Fibroblast of pulmonary artery (primary cell): ENCODE data around the gene ADAMTS8.

Experiments
- DNase-seq: peaks from one replicate; pipeline ENCODE4 v3.0.0-alpha.2; 2010; ENCODE audit warnings: low read depth
- H3K4me3 ChIP-seq: replicated peaks from 2 replicates; pipeline ENCODE4 v1.5.1; 2011; ENCODE audit warnings: low read depth, mild to moderate bottlenecking, control low read depth, low read length, moderate library complexity
- TF ChIP-seq, protein P1 (sequence below): IDR thresholded peaks from 2 replicates; pipeline ENCODE4 v1.5.1; 2011; ENCODE audit warnings: mild to moderate bottlenecking, control low read depth, low read length, inconsistent platforms; ENCODE audit errors: missing control alignments

ADAMTS8 gene

DNA sequence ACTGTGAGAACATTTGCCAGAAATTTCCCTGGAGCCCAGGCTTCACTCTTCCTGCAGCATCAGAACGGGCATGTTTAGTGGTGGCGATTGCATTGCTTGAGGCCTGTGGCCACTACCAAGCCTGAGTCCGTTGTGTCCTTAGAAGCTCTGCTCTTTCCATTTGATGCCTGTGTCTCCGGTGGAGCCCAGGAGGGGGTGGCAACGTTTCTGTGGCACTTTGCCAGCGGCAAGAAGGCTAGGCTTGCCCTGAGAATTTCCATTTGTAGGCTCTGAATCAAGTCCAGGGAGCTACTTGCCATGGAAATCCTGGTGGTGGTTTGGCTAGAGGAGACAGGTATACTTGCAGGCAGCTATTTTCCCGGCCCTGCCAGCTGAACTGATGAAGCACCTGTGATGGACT lies 47.1 kb downstream of the ADAMTS8 start:
- TF ChIP-seq, protein P1, sequence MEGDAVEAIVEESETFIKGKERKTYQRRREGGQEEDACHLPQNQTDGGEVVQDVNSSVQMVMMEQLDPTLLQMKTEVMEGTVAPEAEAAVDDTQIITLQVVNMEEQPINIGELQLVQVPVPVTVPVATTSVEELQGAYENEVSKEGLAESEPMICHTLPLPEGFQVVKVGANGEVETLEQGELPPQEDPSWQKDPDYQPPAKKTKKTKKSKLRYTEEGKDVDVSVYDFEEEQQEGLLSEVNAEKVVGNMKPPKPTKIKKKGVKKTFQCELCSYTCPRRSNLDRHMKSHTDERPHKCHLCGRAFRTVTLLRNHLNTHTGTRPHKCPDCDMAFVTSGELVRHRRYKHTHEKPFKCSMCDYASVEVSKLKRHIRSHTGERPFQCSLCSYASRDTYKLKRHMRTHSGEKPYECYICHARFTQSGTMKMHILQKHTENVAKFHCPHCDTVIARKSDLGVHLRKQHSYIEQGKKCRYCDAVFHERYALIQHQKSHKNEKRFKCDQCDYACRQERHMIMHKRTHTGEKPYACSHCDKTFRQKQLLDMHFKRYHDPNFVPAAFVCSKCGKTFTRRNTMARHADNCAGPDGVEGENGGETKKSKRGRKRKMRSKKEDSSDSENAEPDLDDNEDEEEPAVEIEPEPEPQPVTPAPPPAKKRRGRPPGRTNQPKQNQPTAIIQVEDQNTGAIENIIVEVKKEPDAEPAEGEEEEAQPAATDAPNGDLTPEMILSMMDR: no peak
- H3K4me3 ChIP-seq: no peak overlapping the region
- DNase-seq: no peak

DNA sequence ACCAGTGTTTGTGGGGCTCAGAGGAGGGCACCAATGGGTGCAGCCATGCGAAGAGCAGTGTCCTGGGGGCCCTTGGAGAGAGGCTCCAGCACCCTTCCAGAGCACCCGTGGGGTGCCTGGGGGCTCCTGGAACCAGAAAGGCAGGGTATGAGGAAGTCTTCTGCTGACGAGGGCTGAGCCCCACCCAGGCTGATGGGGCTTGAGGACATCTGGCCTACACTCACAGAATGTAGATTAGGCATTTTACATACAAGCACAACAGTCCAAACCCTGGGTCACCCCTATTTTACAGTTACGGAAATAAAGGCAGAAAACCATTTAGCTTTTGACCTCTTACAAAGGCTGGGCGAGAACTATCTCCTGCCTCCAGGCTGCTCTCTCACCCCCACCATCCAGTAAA lies 47.6 kb downstream of the ADAMTS8 start:
- DNase-seq: no peak
- H3K4me3 ChIP-seq: no peak overlapping the region
- TF ChIP-seq, protein P1: no peak

DNA sequence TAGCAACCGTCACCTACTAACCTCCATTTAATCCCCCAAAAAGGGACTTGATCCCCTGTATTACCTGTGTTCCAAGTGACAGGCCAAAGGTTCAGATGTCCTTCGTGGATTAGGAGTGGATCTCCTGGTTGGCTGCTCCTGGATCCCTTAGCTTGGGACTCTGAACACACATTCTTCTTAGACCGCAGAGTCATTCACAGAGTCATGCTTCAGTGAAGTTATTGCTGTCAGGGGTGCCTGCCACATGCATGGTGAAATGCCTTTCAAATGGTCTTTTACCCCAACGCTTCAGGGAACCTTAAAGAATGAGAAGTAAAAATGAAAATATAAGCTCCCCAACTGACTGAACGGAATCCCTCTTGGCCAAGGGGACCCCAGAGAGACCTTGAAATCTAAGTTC lies 49.1 kb downstream of the ADAMTS8 start:
- H3K4me3 ChIP-seq: no peak overlapping the region
- TF ChIP-seq, protein P1: no peak
- DNase-seq: no peak

DNA sequence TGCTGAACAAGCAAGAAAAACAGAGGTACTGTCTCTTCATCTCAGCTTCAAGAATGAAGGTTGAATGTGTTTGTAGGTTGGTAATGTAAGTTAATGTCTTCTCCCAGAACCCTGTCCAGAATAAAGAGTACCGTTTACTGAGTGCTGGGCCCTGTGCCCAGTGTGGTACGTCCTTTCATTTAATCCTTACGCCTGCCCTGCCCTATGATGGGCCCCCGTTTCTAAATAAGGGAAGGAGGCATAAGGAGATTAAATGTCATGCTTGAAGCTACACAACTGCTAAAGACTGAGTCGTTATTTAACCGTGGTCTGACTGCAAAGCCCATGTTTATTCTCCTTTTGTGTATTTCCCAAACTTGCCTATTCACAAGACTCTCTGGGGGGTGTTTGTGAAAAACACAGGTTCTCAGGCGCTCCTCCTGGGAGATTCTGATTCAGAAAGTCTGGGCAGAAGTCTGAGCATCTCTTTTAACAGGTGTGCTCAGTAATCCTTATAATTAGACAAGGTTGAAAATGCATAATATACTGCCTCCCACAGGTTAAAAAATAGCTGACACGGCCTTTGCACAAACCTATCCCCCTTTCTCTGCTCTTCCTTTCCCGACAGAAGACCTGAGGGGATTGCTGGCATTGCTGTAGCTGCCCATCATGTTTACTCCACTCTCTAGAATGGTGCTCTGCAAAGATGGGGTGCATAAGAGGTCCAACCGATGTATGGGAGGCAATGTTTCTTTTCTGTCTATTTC lies 57.4 kb downstream of the ADAMTS8 start:
- TF ChIP-seq, protein P1: no peak
- H3K4me3 ChIP-seq: no peak overlapping the region
- DNase-seq: no peak

DNA sequence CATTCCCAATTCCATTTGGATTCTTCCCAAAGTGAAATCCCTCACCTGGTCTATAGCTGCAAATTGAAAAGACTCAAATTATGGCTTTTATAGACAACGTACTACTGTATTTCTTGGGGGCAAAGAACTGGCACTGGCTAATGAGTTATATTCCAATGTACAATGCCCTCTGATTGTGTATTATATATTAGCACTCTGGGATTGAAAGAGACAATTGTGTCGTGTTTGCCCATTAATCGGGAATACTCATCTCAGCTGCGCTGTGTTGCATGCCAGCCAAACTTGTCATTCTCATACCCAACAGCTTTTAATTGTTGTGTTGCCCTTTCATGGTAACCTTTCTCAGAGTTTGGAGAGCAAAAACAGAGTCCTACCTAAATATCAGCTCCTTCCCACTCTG lies 58.7 kb downstream of the ADAMTS8 start:
- TF ChIP-seq, protein P1: no peak
- no peak for DNase-seq

DNA sequence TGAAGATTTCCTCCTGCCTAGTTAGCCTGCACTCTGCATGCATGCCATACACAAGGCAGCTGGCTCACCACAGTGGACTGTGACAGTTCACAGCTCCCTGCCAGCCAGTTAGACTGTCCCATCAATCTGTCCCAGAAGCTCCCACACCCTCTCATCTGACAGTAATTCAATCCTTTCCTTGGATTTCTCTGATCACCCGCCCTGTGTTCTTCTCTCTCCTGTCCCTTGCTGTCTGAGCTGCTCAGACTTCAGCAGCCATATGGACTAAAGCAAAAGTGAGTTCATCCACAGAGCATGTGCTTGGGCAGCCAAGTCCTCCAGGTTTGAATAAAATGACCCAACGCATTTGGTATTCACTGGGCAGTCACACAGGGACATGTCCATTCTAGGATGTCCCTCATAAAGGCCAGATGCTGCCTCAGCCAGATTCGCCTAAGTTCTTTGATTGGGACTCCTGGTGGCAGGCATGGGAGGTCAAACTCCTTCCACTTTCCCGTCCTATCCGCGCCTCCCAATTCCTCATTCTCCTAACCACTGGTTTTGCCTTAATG lies 59.2 kb downstream of the ADAMTS8 start:
- DNase-seq: no peak
- no peak overlapping the region for H3K4me3 ChIP-seq
- TF ChIP-seq, protein P1: no peak

More for the DNA sequence above, 58.7 kb downstream of the ADAMTS8 start:
- H3K4me3 ChIP-seq: no peak overlapping the region

DNA sequence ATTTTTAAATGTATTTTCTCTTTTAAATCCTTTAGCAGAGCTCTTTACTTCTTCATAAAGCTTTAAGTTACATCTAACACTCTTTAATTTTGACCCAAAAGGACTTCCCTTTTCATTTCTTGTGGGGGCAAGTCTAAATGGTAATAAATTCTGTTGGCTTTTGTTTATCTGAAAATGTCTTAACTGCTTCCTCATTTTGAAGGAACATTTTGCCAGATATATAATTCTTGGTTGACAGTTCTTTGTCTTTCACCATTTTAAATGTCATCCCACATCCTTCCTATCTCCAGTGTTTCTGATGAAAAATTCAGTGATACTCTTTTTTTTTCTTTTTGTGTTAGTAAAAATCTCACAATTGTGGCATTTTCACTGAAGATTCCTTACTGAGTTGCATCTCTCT lies 69.0 kb downstream of the ADAMTS8 start:
- TF ChIP-seq, protein P1: no peak
- H3K4me3 ChIP-seq: no peak overlapping the region
- DNase-seq: no peak
